Endometrium (tissue), 2 donors: ENCODE results near the gene WDR26.
A peak's percentile ranks its signal among the peaks of the same experiment; 100 is the strongest.
"Not testable (repeated sequence)": the region's sequence is repeated elsewhere in the genome, so short reads cannot be mapped to it uniquely, and the experiment has no call there.

ENCODE experiments used
- FAIRE-seq: peaks from 2 replicates; lab custom pipeline; 2012; peaks lifted over from hg19 to GRCh38; lab: Jason Lieb, UNC
- donor health status: control.
- donor health status: control.

Gene WDR26

DNA sequence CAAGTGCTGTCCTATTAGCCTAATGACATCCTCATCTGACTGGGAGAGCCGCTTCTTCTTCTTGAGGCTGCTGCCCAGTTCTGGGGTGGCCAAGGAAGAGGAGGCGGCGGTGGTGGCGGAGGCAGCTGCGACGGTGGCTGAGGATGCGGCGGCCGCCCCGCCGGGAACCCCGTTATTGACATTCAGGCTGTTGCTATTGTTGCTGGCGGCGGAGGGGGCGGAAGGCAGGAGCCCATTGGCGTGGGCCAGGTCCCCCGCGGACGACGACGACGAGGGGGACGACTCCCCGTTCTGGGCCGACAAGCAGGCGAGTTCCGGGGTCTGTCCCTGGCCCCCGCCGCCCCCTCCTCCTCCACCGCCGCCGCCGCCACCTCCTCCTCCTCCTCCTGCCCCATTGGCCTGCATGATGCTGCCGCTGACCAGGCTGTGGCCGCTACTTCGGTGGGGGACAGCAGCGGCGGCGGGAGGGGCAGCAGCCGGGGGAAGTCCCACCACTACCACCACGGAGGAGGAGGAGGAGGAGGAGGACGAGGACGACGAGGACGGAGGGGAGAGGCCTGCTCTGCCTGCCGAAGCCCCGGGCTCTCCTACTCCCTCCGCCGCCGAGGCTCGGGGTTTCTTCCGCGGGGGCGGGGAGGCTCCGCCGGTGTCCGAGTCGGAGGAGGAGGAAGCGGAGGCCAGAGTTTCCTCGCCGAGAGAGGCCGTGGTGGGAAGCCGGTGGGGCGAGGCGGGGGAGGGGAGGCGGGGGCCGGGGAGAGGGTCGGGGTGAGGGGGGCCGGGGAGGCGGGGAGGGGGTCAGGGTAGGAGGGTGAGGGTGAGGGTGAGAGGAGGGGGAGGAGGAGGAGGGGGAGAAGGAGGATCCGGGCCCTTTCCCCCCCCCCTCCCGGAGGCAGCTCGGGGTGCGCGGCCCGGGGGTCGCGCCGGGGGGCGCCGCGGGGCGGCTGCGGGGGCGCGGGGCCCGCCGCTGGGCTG lies 610 bp downstream of the WDR26 start:
- FAIRE-seq = no peak

DNA sequence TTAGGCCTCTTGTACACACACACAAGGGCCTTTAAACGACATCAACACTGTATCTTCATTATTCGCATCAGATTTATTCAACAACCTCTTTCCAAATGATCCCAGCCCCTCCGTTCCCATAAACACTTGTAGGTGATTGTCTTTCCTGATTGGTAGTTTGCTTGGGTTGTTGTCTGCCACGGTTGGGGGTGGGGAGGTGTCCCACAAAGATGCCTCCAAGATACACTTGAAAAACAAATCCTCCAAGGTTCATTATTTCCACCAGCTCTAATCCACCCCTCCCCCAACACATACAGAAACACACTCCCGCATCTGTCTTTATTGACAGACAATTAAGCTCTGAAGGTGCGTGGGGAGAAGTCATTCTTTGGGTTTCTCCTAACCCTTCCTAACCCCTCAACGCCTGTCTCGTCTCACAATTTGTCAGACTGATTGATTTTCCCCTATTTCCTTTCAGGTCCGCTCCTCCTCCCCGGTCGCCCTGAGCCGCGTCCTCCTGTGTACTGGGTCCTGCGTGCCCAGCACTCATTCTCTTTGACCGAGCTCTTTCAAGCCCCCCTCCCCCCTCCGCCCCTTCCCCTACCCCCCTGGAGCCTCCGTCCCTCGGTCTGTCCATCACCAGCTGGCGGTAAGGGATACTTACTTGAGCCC lies 1.4 kb downstream of the WDR26 start:
- FAIRE-seq = no peak

DNA sequence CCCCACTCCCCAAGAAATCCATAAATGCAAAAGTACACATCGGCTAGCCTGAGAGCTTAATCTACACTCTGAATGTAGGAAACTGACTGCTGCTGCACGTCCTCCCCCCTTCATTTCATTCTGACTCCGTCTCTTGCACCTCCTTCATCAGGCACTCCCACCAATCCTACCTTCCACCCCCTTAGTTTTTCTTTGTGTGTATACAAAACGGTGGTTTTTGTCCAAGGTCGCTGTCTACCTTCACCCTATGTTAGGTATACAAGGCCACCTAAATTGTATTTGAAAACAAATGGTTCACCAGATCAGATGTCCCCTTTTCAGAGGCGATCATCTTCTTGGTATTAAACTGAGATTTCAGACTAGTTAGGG lies 1.9 kb downstream of the WDR26 start:
- no peak for FAIRE-seq

DNA sequence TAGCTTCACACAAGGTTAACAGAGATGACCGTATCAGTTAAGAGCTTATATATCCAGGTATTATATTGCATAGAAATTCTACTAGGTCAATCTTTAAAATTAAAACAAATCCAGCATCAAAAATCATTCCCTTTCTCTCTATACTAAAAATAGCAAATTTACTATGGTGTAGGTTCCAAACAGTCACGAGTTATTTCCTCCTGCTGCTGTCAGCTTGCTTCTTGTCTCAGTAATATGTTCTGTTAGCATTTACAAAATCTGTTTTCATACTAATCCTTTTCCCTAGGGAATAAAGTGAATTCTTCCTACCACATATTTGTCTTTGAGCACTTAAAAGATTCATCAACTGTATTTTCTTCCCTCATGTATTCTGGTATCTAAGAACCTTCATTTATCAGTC lies 2.5 kb downstream of the WDR26 start:
- FAIRE-seq = no peak

GRCh38 chr1:224431726-224432125 lies 2.9 kb downstream of the WDR26 start:
- no peak for FAIRE-seq

DNA sequence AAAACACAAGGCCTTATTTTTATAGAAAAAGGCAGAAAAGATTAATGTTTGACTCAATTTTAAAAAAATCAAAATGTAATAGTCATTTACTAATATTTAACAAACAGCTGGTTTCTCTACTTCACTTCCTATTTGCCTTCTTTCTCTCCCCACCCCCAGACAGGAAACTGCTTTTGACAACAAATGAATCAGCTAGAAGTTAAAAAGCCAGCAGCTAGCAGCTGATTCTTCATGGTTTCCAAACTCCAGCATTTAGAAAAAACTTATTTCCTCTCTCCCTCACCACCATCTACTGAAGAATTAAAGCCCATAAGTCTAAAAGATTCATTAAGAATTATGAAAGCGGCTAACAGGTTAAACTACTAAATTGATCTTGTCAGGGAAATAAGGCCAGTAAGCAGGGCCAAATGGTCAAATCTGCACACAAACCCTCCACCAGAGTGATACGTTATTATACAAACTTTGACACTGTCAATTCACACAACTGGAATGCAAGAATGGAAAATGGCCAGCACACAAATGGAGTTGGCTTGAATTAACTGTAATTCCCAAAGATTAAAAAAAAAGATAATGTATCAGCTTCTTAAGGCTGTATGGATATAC lies 4.0 kb downstream of the WDR26 start:
- no peak for FAIRE-seq

DNA sequence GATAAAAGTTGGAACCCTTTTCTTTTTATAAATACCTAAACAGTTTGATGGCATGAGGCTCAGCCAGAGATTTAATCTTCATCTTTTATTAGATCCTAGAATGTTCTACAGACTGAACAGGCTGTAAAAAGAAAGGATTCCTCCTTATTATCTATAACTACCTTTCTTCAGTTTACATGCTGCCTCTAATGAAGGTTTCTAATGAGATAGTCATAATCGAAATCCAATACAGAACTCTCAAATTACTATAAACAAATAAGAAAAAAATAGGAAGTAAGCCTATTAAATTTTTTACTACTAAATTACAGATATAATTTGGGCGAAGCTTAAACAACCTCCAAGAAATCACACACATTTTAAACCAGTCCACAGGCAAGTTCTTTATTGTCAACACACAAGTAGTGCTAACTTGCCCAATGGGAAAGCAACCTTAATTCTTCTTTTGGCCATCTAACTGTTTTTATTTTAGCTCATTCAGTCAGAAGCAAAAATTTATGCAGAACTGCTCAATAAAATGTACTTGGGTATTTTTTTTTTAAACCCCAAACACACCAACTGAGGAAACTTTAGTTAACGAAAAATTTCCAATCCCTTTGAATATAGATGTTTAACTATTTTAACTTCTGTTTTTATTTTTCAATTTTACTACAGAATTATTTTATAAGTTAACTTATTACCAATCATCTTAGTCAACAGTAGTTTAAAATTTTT lies 4.8 kb downstream of the WDR26 start:
- FAIRE-seq = peak; percentile 39

DNA sequence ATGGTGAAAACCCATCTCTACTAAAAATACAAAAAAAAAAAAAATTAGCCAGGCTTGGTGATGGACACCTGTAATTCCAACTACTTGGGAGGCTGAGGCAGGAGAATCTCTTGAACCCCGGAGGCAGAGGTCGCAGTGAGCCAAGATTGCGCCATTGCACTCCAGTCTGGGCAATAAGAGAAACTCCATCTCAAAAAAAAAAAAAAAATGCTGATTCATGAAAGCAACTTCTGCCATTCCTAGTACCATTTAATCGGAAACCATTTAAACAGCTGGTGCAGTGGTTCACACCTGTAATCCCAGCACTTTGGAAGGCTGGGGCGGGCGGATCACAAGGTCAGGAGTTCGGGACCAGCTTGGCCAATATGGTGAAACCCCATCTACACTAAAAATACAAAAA lies 5.9 kb downstream of the WDR26 start:
- FAIRE-seq = not testable (repeated sequence)

- no peak for FAIRE-seq
These were observed 7.3 kb downstream of the WDR26 start for GRCh38 chr1:224427346-224427745.

GRCh38 chr1:224426869-224427268 lies 7.7 kb downstream of the WDR26 start:
- FAIRE-seq = peak; percentile 29

DNA sequence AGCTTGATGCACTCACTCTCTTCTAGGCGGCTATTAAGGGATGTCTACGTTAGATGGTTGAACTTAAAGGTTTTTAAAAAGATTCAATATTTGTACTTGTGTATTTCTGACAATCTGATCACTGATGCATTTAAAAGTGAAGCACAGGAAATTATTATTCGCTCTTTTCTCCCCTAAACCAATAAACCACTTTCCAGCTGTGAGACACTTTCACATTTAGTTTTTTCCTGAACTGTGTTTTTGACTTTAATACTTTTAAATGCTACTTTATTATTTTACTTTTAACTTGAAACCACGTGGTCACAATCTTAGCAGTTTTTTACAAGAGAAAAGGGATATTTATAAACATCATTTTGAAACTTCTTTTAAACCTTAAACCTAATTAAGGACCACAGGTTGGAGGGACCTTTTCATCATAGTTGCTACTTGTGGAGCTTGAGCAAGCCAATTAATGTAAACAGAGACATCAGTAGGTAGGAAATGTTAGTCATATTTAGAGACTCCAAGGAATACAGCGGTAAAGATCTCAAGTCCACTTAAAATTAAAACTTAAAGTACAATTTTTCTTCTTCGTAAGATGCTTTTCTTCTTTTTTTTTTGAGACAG lies 9.2 kb downstream of the WDR26 start:
- FAIRE-seq = no peak

DNA sequence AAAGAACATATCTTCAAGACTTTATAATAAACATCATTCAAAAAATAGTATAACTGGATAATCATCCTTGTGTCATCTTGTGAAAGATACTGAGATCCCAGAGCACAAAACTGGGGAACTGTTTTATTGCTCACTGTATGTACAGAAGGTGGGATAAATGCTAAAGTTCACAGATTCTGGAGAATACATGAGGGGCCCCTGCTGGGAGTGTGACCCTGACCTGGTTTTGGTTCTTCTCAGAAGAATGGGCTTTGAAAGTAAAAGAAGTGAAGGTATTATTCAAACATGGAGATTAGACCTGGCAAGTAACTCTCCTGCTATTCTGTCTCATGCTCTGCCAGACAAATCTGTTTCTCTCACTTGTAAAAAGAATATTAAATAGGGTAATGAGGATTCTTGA lies 14.5 kb downstream of the WDR26 start:
- FAIRE-seq = no peak

DNA sequence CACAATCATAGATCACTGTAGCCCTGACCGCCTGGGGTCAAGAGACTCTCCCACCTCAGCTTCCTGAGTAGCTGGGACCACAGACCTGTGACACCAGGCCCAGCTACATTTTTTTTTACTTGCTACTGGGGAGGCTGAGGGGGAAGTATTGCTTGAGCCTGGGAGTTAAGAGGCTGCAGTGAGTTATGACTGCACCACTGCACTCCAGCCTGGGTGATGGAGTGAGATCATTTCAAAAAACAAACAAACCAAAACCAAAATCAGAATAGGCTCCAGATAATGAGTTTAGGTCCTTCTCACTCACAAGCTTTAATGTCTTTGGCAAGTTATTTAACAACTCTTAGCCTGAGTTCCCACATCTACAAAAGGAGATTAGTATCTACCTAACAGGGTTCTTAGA lies 22.8 kb downstream of the WDR26 start:
- no peak for FAIRE-seq

GRCh38 chr1:224408294-224408590 lies 26.4 kb downstream of the WDR26 start:
- no peak for FAIRE-seq

GRCh38 chr1:224407571-224408293 lies 26.9 kb downstream of the WDR26 start:
- no peak for FAIRE-seq

DNA sequence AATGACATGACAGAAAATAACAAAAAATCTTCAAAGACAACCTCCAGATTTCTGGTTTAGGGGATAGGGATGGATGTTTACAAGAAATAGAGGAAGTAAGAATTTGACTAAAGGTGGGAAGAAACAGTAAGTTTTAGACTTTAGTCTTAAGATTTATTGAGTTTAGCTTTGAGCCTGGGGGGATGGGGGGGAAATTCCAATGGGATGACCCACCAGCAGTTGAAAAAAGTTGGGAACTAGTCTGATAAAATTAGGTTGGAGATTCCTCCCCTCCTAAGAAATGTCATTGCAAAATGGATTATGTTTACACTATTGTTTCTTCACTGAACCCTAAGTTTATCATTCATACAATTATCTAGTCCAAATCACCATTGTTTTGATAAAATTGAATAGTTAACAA lies 28.4 kb downstream of the WDR26 start:
- no peak for FAIRE-seq

DNA sequence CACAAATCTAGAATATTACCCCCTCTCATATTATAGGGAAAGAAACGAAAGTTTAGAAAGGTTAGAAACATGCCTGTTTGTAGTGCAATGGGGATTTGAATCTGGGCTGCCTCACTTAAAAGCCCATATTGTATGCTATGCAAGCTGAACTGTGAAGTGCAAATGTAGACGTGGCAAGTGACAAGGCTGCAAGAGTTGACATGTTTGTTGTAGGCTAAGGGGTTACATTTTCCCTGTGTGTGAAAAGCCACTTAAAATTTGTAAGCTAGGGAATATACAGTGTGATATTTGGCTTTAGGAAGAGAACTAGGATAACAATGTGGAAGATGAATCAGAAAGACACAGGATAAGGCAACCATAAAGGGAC lies 29.0 kb downstream of the WDR26 start:
- no peak for FAIRE-seq

DNA sequence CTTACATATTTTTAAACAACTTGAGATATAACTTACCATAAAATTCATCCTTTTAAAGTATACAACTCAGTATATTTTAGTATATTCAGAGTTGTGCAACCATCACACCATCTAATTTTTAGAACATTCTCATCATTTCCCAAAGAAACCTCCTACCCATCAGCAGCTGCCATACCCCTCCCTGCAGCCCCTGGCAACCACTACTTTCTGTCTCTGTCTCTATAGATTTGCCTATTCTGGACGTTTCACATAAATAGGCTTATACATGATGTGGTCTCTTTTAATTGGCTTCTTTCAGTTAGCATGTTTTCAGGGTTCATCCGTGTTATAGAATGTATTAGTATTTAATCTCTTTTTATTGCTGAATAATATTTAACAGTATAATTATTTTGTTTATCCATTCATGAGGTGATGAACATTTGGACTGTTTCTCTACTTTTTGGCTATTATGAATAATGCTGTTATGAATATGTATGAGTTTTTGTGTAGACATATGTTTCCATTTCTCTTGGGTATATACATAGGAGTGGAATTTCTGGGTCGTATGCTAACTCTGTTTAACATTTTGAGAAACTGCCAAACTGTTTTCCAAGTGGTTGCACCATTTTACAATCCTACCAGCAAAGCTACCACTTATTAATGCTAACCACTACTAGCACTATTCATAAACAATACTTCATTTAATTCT lies 29.5 kb downstream of the WDR26 start:
- FAIRE-seq = no peak

- FAIRE-seq = no peak
These were observed 32.0 kb downstream of the WDR26 start for GRCh38 chr1:224402472-224403036.

DNA sequence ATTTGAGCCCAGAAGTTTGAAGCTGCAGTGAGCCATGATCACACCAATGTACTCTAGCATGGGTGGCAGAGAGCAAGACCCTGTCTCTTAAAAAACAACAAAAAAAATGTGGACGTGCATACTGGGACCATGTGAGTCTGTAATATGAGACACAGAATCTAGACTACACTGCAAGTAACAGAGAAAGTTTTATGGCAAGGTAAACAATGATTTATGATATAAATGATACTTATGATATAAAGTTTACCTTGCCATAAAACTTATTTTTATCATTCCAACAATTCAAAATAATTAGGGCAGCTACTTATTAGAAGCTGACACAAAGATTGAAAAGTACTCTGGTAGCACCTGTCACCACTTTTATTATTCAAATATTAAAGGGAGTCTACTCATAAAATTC lies 34.7 kb downstream of the WDR26 start:
- FAIRE-seq = no peak

DNA sequence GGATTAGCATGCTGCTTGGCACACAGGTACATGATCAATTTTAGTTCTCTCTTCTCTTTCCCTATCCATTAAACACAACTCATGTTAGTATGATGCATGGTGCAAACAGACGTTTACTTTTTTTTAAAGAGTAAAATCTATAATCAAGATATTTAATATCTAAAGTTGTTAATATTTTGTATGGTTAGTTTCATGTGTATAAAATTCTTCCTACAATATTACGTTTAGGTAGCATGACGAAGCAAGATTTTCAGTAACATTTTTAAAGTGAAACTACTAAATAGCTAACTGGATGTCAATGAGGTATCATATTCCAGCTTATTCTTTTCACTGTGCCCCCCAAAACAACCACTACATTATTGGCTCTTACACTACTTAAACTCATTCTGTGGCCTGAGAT lies 41.3 kb downstream of the WDR26 start:
- no peak for FAIRE-seq
